Measurements from ENCODE around the gene HECTD4.

GRCh38 chr12:112270673-112271072, 111.6 kb downstream of the HECTD4 start:
- TF ChIP-seq POLR2A (IDR thresholded peaks at IDR 0.05) (no peak), CTCF (IDR thresholded peaks at IDR 0.05) (no peak)

All from body of pancreas (tissue), 4 donors.